ENCODE measurements around the gene POLR2E. TPM values are rescaled to one million over a fixed set of nuclear protein-coding genes. Genes with fewer than 3 reads are reported as not detected.
A peak's percentile ranks its signal among the peaks of the same experiment; 100 is the strongest.

The POLR2E gene
- total and polyA plus RNA-seq, 11 donors: 116 to 220 (median 139) TPM

- Histone ChIP-seq H3K9me3 (no peaks in the 10 kb centered on the region), H3K36me3 (peaks cover 0 to 42% (median 0%) of the 10 kb centered on the region in 9 donors), H3K27ac (no peak overlapping the region), H3K4me1 (peaks cover 0 to 73% (median 6%) of the 10 kb centered on the region in 12 donors), H3K27me3 (peaks cover 20 to 54% (median 37%) of the 10 kb centered on the region in 9 donors), H3K4me3 (no peak overlapping the region)
- no peak for TF ChIP-seq POLR2A (IDR thresholded peaks at IDR 0.05)
- TF ChIP-seq CTCF (IDR thresholded peaks at IDR 0.05): no peak
- DNase-seq: no peak
- no peak for ATAC-seq
- intact Hi-C loops (cut with DNase I): no loop called here
- 82 to 93% (median 86%) methylated on average over 11 of the region's 11 CpGs for WGBS, 4 donors
These were observed 22.7 kb downstream of the POLR2E start for GRCh38 chr19:1072371-1073015.

GRCh38 chr19:1070931-1071791, 24.0 kb downstream of the POLR2E start:
- WGBS, 4 donors: 3 to 16% (median 10%) methylated on average over 20 to 99 of the region's 99 CpGs
- H3K4me3 ChIP-seq: peak overlapping the region in 2 of 12 donors; percentile 16 to 28

GRCh38 chr19:1070576-1070930, 24.6 kb downstream of the POLR2E start:
- peaks cover 33 to 74% (median 51%) of the 10 kb centered on the region in 9 donors for H3K27me3 ChIP-seq
- H3K27ac ChIP-seq: no peak overlapping the region
- no peaks in the 10 kb centered on the region for H3K9me3 ChIP-seq
- ATAC-seq (no peak), DNase-seq (no peak)
- H3K4me3 ChIP-seq: no peak overlapping the region
- TF ChIP-seq CTCF (IDR thresholded peaks at IDR 0.05) (no peak), POLR2A (IDR thresholded peaks at IDR 0.05) (no peak)
- H3K36me3 ChIP-seq: peaks cover 0 to 36% (median 0%) of the 10 kb centered on the region in 9 donors
- 13 to 24% (median 17%) methylated on average over 19 to 21 of the region's 21 CpGs for WGBS, 4 donors
- peaks cover 5 to 70% (median 17%) of the 10 kb centered on the region in 12 donors for H3K4me1 ChIP-seq
- intact Hi-C loops (cut with DNase I): no loop called here

More at GRCh38 chr19:1070931-1071791, 24.0 kb downstream of the POLR2E start:
- Histone ChIP-seq H3K27me3 (peaks cover 33 to 68% (median 50%) of the 10 kb centered on the region in 9 donors), H3K27ac (no peak overlapping the region), H3K36me3 (peaks cover 0 to 42% (median 0%) of the 10 kb centered on the region in 9 donors), H3K9me3 (no peaks in the 10 kb centered on the region), H3K4me1 (peaks cover 5 to 72% (median 17%) of the 10 kb centered on the region in 12 donors)
- DNase-seq (peak in 2 of 5 donors; percentile 30 to 68), ATAC-seq (no peak)
- intact Hi-C loops (cut with DNase I): no loop called here
- TF ChIP-seq CTCF (IDR thresholded peaks at IDR 0.05) (no peak), POLR2A (IDR thresholded peaks at IDR 0.05) (no peak)
